GM12878 (cell line): Measurements from ENCODE around the gene VAC14.

Experiments used
- CHD1 ChIP-seq: IDR thresholded peaks from 2 replicates; pipeline ENCODE4 v1.6.1; 2012; ENCODE audit warnings: low read depth, low read length, improper control_type of control experiment
- CHD4 ChIP-seq: fragments of 200-600 bp; sonication (generic); IDR thresholded peaks from 2 replicates; pipeline ENCODE4 v1.6.1; 2016; ENCODE audit warnings: mild to moderate bottlenecking
- CTCF ChIP-seq, 3 experiments: IDR thresholded peaks in 2 of 3; conservative IDR thresholded peaks in 1 of 3; 2 replicates each; pipeline ENCODE4 v1.5.1; 2011; ENCODE audit warnings: low read depth in 3 of 3, low read length in 3 of 3, mild to moderate bottlenecking in 3 of 3, control low read depth in 2 of 3, moderate library complexity in 2 of 3, inconsistent platforms in 1 of 3, mixed read lengths in 1 of 3; ENCODE audit not compliant: control insufficient read depth in 2 of 3, insufficient read depth in 1 of 3; ENCODE audit errors: extremely low read depth in 1 of 3
- DPF2 ChIP-seq: fragments of 450-650 bp; IDR thresholded peaks from 2 replicates; pipeline ENCODE4 v1.6.1; 2017; ENCODE audit warnings: mild to moderate bottlenecking
- E2F8 ChIP-seq: fragments of 450-650 bp; IDR thresholded peaks from 2 replicates; pipeline ENCODE4 v1.6.1; 2018; ENCODE audit warnings: mild to moderate bottlenecking, low read depth, moderate library complexity; ENCODE audit not compliant: partially characterized antibody
- MAX ChIP-seq: IDR thresholded peaks from 2 replicates; pipeline ENCODE4 v1.6.1; 2012; ENCODE audit warnings: low read depth, low read length, improper control_type of control experiment
- NFIC ChIP-seq: IDR thresholded peaks from 2 replicates; pipeline ENCODE4 v1.6.1; 2012; ENCODE audit warnings: low read depth, mild to moderate bottlenecking, inconsistent platforms, low read length, moderate library complexity
- POLR2A ChIP-seq: IDR thresholded peaks from 2 replicates; pipeline ENCODE4 v1.6.1; 2011; ENCODE audit warnings: low read depth, mild to moderate bottlenecking, low read length
- RCOR1 ChIP-seq: conservative IDR thresholded peaks from 2 replicates; pipeline ENCODE4 v1.6.1; 2012; ENCODE audit warnings: low read depth, low read length, improper control_type of control experiment
- TAF1 ChIP-seq: IDR thresholded peaks from 2 replicates; pipeline ENCODE4 v1.6.1; 2011; ENCODE audit warnings: mild to moderate bottlenecking, low read depth, low read length, borderline replicate concordance
- TBL1XR1 ChIP-seq: IDR thresholded peaks from 2 replicates; pipeline ENCODE4 v1.6.1; 2012; ENCODE audit warnings: low read depth, low read length, improper control_type of control experiment

GRCh38 chr16:70786020-70786755, 14.8 kb downstream of the VAC14 start:
- TF ChIP-seq CTCF (IDR thresholded peaks at IDR 0.05 in 2 of 3, conservative IDR thresholded peaks at IDR 0.05 in 1 of 3; ENCODE audit: control insufficient read depth in 2 of 3, extremely low read depth in 1 of 3, insufficient read depth in 1 of 3, low read depth in 3 of 3, low read length in 3 of 3) (no peak), CHD4 (no peak), POLR2A (no peak), CHD1 (no peak), DPF2 (no peak), E2F8 (no peak), NFIC (no peak), TAF1 (no peak), TBL1XR1 (no peak), RCOR1 (no peak), MAX (no peak)
